H54 (cell line): ENCODE measurements around the gene SUSD3.

Source experiments
- DNase-seq: peaks from one replicate; pipeline ENCODE4 v3.0.0; 2011; ENCODE audit warnings: low spot score, mixed read lengths; ENCODE audit not compliant: insufficient read length
- FAIRE-seq: peaks from 3 replicates; lab custom pipeline; 2011; peaks lifted over from hg19 to GRCh38; lab: Jason Lieb, UNC
- POLR2A ChIP-seq: IDR thresholded peaks from 2 replicates; pipeline ENCODE4 v1.6.1; 2011; ENCODE audit warnings: low read depth, mild to moderate bottlenecking, low read length

Gene SUSD3

GRCh38 chr9:93125331-93125894 is 66.9 kb downstream of the SUSD3 start:
- no peak for TF ChIP-seq POLR2A
- no peak for DNase-seq
- FAIRE-seq: no peak

GRCh38 chr9:93126151-93126781 is 67.8 kb downstream of the SUSD3 start:
- DNase-seq (no peak), FAIRE-seq (no peak)
- no peak for TF ChIP-seq POLR2A

- FAIRE-seq (no peak), DNase-seq (no peak)
- no peak for TF ChIP-seq POLR2A
Observed at GRCh38 chr9:93126825-93127368, 68.4 kb downstream of the SUSD3 start.

GRCh38 chr9:93127395-93127911 is 69.0 kb downstream of the SUSD3 start:
- no peak for DNase-seq
- TF ChIP-seq POLR2A: no peak
- no peak for FAIRE-seq

- no peak for TF ChIP-seq POLR2A
- FAIRE-seq (no peak), DNase-seq (no peak)
Observed at GRCh38 chr9:93128011-93128714, 69.7 kb downstream of the SUSD3 start.

- TF ChIP-seq POLR2A: no peak
- FAIRE-seq (no peak), DNase-seq (no peak)
Observed at GRCh38 chr9:93128715-93129224, 70.3 kb downstream of the SUSD3 start.

GRCh38 chr9:93129286-93129685 is 70.8 kb downstream of the SUSD3 start:
- no peak for DNase-seq
- no peak for TF ChIP-seq POLR2A
- FAIRE-seq: no peak

- FAIRE-seq: no peak
Observed at GRCh38 chr9:93129691-93130500, 71.4 kb downstream of the SUSD3 start.

GRCh38 chr9:93130861-93131481 is 72.5 kb downstream of the SUSD3 start:
- DNase-seq (no peak), FAIRE-seq (no peak)
- no peak for TF ChIP-seq POLR2A

More at GRCh38 chr9:93129691-93130500, 71.4 kb downstream of the SUSD3 start:
- no peak for DNase-seq
- no peak for TF ChIP-seq POLR2A

- FAIRE-seq (no peak), DNase-seq (no peak)
- TF ChIP-seq POLR2A: no peak
Observed at GRCh38 chr9:93131599-93132286, 73.2 kb downstream of the SUSD3 start.

GRCh38 chr9:93132287-93132927 is 73.9 kb downstream of the SUSD3 start:
- FAIRE-seq: no peak
- no peak for TF ChIP-seq POLR2A
- no peak for DNase-seq
